ENCODE data around the gene AFTPH. TPM values are rescaled to one million over a fixed set of nuclear protein-coding genes. Genes with fewer than 3 reads are reported as not detected.

The AFTPH gene
- polyA plus RNA-seq, 2 of the 4 experiments (the other 2 are of a cell fraction) = 24.0 to 51.4 TPM

GRCh38 chr2:64574871-64575270 is 50.7 kb downstream of the AFTPH start:
- no peak for TF ChIP-seq CTCF (IDR thresholded peaks at IDR 0.05)
- TF ChIP-seq E2F6 (IDR thresholded peaks at IDR 0.05; ENCODE audit: borderline replicate concordance, low read depth) = no peak
- TF ChIP-seq BHLHE40 (IDR thresholded peaks at IDR 0.05; ENCODE audit: low read depth, low read length) = no peak
- TF ChIP-seq CHD4 (IDR thresholded peaks at IDR 0.05; ENCODE audit: borderline replicate concordance) = no peak
- TF ChIP-seq RFX5 (IDR thresholded peaks at IDR 0.05) = no peak
- no peak for TF ChIP-seq KDM5A (IDR thresholded peaks at IDR 0.05)
- TF ChIP-seq PHF8 (IDR thresholded peaks at IDR 0.05; ENCODE audit: borderline replicate concordance, low read depth) = no peak
- TF ChIP-seq ZNF302 (CRISPR knock-in tag; IDR thresholded peaks at IDR 0.05) = no peak
- TF ChIP-seq EP300 (IDR thresholded peaks at IDR 0.05) = no peak
- TF ChIP-seq ELK1 (IDR thresholded peaks at IDR 0.05; ENCODE audit: low read depth, low read length) = no peak
- ChIA-PET CTCF (interaction anchor here (1.1 to 3.7 kb wide), 5 partner anchors 12 to 525 kb away, joined by 3 to 14 read pairs (median 5); no protein-coding TSS in a partner anchor), POLR2A (no interaction called here)
- ATAC-seq (no peak), FAIRE-seq (no peak), DNase-seq (ENCODE audit: low read depth in 1 of 2, low spot score in 1 of 2) (no peak)
- H3K4me1 ChIP-seq = no peaks in the 10 kb centered on the region
- no peak overlapping the region for H3K4me2 ChIP-seq
- no peaks in the 10 kb centered on the region for H3K9me3 ChIP-seq
- 94% methylated on average over 1 of the region's 1 CpG for WGBS (ENCODE audit: missing lambda C conversion rate)
- no peak overlapping the region for H3K27ac ChIP-seq
- no peak overlapping the region for H3K4me3 ChIP-seq

- ChIA-PET POLR2A (no interaction called here), CTCF (interaction anchor here (0.8 to 2.2 kb wide), 5 partner anchors 10 to 288 kb away, joined by 3 to 11 read pairs (median 4); partner anchors contain the start of gene AFTPH)
- DNase-seq (ENCODE audit: low read depth in 1 of 2, low spot score in 1 of 2) (no peak), FAIRE-seq (no peak), ATAC-seq (no peak)
- Histone ChIP-seq H3K4me2 (no peak overlapping the region), H3K4me3 (no peak overlapping the region), H3K4me1 (no peaks in the 10 kb centered on the region), H3K9me3 (no peaks in the 10 kb centered on the region), H3K27ac (no peak overlapping the region)
- 94% methylated on average over 2 of the region's 2 CpGs for WGBS (ENCODE audit: missing lambda C conversion rate)
- TF ChIP-seq USF2 (IDR thresholded peaks at IDR 0.05) (no peak), KDM5A (IDR thresholded peaks at IDR 0.05) (no peak), NPAS2 (CRISPR knock-in tag; IDR thresholded peaks at IDR 0.05; ENCODE audit: borderline replicate concordance) (no peak), MAZ (IDR thresholded peaks at IDR 0.05; ENCODE audit: borderline replicate concordance, low read depth, low read length) (no peak), ZFP36 (IDR thresholded peaks at IDR 0.05; ENCODE audit: borderline replicate concordance, partially characterized antibody) (no peak)
These were observed 56.9 kb downstream of the AFTPH start for GRCh38 chr2:64581018-64581417.

- TF ChIP-seq ATOH8 (CRISPR knock-in tag; IDR thresholded peaks at IDR 0.05; ENCODE audit: low read depth) (no peak), BCL3 (IDR thresholded peaks at IDR 0.05) (no peak), MAZ (IDR thresholded peaks at IDR 0.05; ENCODE audit: borderline replicate concordance, low read depth, low read length) (no peak), ZC3H11A (IDR thresholded peaks at IDR 0.05) (no peak), CBX2 (IDR thresholded peaks at IDR 0.05; ENCODE audit: borderline replicate concordance, low read depth) (no peak), JUN (IDR thresholded peaks at IDR 0.05) (no peak), HEYL (CRISPR knock-in tag; IDR thresholded peaks at IDR 0.05) (no peak)
- no peaks in the 10 kb centered on the region for H3K9me3 ChIP-seq
These were observed 57.8 kb downstream of the AFTPH start for GRCh38 chr2:64581777-64582539.

More at GRCh38 chr2:64581777-64582539, 57.8 kb downstream of the AFTPH start:
- ATAC-seq (0 out of 6 replicates have a peak, but pooled peaks of 1 of the 2 experiments have one; percentile 23), FAIRE-seq (no peak), DNase-seq (ENCODE audit: low read depth in 1 of 2, low spot score in 1 of 2) (no peak)
- Histone ChIP-seq H3K4me1 (no peaks in the 10 kb centered on the region), H3K27ac (no peak overlapping the region), H3K4me3 (no peak overlapping the region), H3K4me2 (no peak overlapping the region)
- 94% methylated on average over 1 of the region's 1 CpG for WGBS (ENCODE audit: missing lambda C conversion rate)
- ChIA-PET CTCF (interaction anchor here (0.8 to 2.2 kb wide), 10 partner anchors 11 to 291 kb away, joined by 3 to 11 read pairs (median 4); partner anchors contain the start of gene AFTPH), POLR2A (no interaction called here)

Measured in A549 (cell line).